Activated CD4-positive, alpha-beta T cell treated with anti-CD3 and anti-CD28 coated beads, Interleukin-2, Interleukin-4, amounts not matched to agents 100 ng/mL and 50 ng/mL, durations not matched to agents 16 hours and 8 hours (primary cell): Measurements from ENCODE around the gene HBE1.
"Not testable (repeated sequence)": the region's sequence is repeated elsewhere in the genome, so short reads cannot be mapped to it uniquely, and the experiment has no call there.

Experiments used
- DNase-seq: peaks from one replicate; pipeline ENCODE4 v3.0.0-alpha.2; 2020; ENCODE audit warnings: low spot score

The HBE1 gene

GRCh38 chr11:5252919-5253265, 16.9 kb downstream of the HBE1 start:
- no peak for DNase-seq

DNA sequence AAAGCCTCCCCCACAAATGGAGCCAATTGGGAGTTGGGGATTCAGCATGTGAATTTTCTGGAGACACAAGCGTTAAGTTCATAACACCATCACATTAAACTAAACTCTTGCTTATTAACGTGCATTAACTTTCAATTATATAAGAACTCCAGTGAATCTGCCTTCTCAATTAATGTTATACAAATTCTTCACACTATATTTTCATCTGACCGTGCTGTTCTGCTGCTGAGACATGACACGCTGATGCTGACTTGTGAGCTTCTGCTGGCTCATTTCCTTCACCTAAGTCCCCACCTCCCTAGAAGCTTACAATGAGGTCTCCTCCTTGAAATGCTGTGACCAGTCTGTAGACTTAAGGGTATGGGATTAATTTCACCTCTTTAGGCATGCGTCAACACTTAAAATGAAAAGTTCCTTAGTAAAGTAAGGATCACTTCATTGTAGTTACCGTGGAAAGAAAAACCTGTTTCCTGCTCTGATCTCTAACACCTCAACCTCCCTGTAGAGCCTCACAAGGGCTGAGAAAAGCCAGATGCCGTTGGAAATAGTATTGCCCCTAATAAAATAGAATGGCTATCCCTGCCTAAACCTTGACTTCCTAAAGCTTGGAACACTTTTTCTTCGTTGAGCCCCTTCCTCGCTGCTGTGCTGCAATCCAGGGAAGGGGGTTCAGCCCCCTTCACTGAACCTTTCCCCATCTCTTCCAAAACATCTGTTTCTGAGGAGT, 17.4 kb downstream of the HBE1 start:
- DNase-seq = no peak

DNA sequence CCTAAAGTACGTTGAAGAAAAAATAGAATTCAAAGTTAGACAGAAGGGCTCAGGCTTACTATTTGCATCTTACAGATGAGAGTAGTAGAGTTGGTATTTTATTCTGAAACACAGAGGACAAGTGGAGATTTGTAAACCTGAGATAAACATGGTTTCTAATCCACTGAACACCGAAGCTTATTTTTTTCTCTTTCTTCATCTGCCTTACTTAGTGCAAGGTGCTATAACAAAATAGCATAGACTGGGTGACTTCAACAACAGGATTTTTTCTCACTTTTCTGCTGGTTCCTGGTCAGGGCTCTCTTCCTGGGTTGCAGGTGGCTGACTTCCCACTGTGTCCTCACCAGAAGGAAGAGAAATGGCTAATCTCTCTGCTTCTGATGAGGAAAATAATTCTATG, 18.0 kb downstream of the HBE1 start:
- DNase-seq = no peak

DNA sequence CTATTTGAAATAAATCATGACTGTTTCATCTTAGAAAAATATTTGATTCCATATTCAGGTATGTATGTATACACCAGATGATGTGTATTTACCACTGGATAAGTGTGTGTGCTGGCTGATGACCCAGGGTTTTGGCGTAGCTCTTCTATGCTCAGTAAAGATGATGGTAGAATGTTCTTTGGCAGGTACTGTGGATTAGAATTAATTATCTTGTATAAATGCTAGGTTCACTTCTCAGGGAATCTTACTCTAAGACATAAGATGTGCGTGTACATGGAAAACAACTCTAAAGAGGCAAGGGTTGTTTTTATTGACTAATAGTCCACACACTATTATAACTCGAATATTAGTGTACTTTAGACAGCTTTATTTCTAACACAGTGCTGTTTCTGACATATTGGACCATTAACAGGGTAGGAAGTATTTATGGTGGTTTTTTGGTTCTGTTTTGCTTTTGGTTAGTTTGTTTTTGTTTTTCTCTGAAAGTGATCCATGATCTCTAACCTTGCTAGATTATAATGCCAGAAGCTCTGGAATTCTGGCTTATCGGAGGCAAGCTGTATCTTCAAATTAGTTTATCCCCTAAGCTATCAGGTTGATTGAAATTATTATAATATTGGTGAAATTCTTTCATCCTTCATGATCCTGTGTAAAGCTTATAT, 19.1 kb downstream of the HBE1 start:
- DNase-seq = no peak

DNA sequence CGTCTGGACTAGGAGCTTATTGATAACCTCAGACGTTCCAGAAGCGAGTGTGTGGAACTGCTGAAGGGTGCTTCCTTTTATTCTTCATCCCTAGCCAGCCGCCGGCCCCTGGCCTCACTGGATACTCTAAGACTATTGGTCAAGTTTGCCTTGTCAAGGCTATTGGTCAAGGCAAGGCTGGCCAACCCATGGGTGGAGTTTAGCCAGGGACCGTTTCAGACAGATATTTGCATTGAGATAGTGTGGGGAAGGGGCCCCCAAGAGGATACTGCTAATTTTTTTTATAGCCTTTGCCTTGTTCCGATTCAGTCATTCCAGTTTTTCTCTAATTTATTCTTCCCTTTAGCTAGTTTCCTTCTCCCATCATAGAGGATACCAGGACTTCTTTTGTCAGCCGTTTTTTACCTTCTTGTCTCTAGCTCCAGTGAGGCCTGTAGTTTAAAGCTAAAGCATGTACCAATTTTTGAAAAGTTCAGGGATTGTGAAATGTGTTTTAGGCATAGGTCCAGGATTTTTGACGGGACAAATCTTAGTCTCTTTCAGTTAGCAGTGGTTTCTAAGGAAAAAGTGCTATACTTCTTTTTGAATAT, 19.8 kb downstream of the HBE1 start, which contains the start of gene HBG1:
HBG1 (minus strand) TSS at position 51 of the 590 bp plus-strand sequence. CDS start 53 bp downstream, outside the sequence.
- DNase-seq = not testable (repeated sequence)

GRCh38 chr11:5248498-5248897, 21.2 kb downstream of the HBE1 start:
- DNase-seq = not testable (repeated sequence)

DNA sequence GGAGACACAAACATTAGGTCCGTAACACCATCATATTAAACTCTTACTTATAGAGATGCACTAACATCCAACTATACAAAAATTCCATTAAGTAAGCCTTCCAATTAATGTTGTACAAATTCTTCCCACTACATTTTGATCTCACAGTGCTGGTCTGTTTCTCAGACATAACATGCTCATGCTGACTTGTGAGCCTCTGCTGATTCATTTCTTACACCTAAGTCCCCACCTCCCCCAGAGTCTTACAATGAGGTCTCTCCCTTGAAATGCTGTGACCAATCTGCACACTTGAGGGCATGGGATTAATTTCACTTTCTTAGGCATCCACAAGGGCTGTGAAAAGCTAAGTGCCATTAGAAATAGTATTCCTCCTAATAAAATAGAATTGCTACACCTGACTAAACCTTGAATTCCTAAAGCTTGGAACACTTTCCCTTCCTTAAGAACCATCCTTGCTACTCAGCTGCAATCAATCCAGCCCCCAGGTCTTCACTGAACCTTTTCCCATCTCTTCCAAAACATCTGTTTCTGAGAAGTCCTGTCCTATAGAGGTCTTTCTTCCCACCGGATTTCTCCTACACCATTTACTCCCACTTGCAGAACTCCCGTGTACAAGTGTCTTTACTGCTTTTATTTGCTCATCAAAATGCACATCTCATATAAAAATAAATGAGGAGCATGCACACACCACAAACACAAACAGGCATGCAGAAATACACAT, 22.1 kb downstream of the HBE1 start:
- no peak for DNase-seq

DNA sequence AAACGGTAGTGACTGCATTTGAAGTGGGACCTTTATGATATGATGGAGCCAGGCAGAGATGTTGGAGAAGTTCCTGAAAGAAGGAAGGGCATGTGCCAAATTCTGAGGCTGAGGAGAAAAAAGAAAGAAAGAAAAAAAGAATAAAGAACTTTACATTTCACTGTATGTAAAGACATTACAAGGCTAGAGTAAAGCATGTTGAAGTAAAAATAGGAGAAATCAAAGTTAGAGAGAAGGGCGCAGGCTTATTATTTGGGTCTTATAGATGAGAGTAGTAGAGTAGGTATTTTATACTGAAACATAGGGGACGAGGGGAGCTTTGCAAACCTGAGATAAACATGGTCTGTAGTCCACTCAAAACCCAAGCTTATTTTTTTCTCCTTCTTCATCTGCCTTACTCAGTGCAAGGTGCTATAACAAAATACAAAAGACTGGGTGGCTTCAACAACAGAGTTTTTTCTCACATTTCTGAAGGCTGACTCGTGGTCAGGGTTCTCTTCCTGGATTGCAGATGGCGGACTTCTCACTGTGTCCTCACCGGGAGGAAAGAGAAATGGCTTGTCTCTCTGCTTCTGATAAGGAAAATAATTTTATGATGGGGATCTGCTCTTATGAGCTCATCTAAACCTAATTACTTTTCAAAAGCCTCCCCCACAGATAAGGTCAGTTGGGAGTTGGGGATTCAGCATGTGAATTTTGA, 22.8 kb downstream of the HBE1 start:
- DNase-seq = no peak

DNA sequence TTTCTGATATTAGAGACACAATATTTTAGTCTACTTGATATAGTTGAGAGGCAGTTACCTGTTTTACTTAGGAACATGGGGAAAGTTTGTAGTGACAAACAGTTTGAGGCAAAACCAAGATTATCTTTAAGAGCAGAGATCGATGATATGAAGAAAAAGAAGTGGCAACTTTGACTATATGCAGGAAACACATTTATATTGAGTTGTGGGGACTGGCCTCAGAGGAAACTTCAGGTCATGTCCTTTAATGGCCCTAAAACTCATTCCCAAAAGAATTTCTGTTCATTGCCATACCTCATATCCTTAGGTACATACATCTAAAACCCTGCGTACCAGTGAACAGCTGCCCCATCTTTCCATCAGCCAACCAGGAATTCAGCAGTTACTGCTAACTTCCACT, 24.6 kb downstream of the HBE1 start:
- DNase-seq = no peak

DNA sequence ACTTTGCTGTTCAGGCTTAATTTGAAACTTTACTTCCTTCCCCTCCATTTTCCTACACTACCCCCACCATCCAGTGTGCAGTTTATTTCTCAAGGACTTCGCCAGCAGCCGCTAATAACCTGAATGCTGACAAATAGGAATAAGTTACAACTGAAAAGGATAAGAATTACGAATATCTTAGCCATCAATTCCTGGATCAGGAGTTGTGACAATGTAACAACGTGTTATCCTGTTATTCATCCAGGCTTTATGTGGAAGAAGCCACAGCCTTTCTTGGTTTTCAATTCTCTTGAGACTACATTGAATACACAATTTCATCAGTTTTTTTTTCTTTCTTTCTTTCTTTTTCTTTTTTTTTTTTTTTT, 25.9 kb downstream of the HBE1 start:
- no peak for DNase-seq

DNA sequence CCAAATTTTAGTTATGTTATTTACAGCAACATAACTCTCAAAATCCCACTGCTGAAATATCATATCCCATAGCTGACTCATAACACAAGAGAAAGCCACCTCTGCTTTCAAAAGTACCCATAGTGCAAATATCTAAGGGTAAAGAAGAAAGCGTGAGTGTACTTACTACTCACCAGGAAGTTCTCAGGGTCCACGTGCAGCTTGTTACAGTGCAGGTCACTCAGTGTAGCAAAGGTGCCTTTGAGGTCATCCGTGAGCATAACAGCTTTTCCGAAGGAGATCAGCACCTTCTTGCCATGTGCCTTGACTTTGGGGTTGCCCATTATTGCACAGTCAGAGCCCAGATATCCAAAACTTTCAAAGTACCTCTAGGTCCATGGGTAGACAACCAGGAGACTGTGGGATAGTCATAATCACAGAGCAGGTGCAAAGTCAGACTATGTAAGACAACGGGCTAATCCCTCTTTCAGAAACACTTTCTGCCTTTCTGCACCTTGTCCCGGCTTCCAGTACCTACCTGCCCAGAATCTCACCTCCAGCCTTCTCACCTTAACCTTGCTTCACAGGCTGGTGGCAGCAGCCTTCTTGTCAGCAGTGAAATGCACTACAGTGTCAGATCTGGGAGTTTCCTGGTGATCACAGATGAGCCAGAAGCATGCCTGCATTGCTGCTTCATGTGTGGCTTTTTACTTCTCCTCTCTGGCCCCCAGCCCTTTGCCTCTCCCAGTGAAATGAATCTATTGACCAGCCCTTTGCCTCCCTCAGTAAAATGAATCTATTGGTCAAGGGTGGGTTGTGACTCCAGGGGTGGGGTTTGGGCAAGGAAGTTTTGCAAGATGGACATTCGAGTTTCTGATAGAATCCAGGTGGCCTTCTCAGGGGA, 26.6 kb downstream of the HBE1 start:
- no peak for DNase-seq

DNA sequence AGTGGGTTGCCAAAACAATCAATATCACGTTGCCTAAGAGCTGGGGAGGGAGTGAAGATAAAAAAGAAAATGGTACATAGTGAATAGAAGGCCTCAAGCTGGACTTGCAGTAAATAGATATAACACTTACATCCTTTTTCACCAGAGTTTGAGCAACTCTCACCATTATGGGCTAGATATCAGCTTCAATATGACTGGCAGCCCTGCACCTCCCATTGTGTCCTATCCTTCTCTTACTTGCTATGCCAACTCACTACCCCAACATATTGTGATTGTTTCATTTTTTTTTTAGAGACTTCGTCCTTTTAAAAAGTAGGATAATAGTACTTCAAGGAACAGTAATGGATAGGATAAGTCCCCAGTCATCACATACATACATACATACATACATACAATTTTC, 27.5 kb downstream of the HBE1 start:
- no peak for DNase-seq

GRCh38 chr11:5241458-5241857, 28.3 kb downstream of the HBE1 start:
- no peak for DNase-seq

GRCh38 chr11:5240458-5240857, 29.3 kb downstream of the HBE1 start:
- no peak for DNase-seq

- no peak for DNase-seq
Observed at GRCh38 chr11:5240056-5240455, 29.7 kb downstream of the HBE1 start.

GRCh38 chr11:5239046-5239445, 30.7 kb downstream of the HBE1 start:
- DNase-seq = no peak

GRCh38 chr11:5238486-5238885, 31.3 kb downstream of the HBE1 start:
- no peak for DNase-seq

DNA sequence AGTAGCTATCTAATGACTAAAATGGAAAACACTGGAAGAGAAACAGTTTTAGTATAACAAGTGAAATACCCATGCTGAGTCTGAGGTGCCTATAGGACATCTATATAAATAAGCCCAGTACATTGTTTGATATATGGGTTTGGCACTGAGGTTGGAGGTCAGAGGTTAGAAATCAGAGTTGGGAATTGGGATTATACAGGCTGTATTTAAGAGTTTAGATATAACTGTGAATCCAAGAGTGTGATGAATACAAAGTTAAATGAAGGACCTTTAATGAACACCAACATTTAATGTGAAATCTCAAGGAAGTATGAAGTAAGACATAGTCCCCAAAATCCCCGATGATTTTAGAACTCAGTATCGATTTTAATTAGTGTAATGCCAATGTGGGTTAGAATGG, 32.3 kb downstream of the HBE1 start:
- DNase-seq = no peak

GRCh38 chr11:5235364-5236095, 34.2 kb downstream of the HBE1 start:
- no peak for DNase-seq

- peak; percentile 6 for DNase-seq
Observed at GRCh38 chr11:5234381-5234834, 35.3 kb downstream of the HBE1 start, which contains the start of gene HBD. TSS of gene HBD (minus strand) at chr11:5234483. CDS start at chr11:5234433, 50 bp downstream.
